AG04450 (cell line): ENCODE measurements around the gene B3GAT3. TPM values are rescaled to one million over a fixed set of nuclear protein-coding genes. Genes with fewer than 3 reads are reported as not detected.

Source experiments
- CTCF ChIA-PET: fragments of 300-600, 350-600 bp; formaldehyde crosslinking; extraction: SDS; loops from one replicate; lab custom pipeline; 2022; ENCODE audit warnings: antibody characterized with exemption, inconsistent platforms; lab: Charles Lee
- POLR2A ChIA-PET: fragments of 350-600 bp; formaldehyde crosslinking; extraction: SDS; loops from one replicate; lab custom pipeline; 2021; ENCODE audit warnings: antibody characterized with exemption, inconsistent platforms; lab: Yijun Ruan, JAX
- DNase-seq: peaks from one replicate; pipeline ENCODE4 v3.0.0-alpha.2; 2011; ENCODE audit warnings: low read depth, low spot score
- H3K27ac ChIP-seq: one replicate; pipeline ENCODE4 v1.5.1; 2012; ENCODE audit warnings: low read depth, low read length, control low read depth
- H3K27me3 ChIP-seq: one replicate; pipeline ENCODE4 v1.6.0; 2012; ENCODE audit warnings: low read length; ENCODE audit not compliant: control insufficient read depth, insufficient read depth
- H3K4me3 ChIP-seq: 2 replicates; pipeline ENCODE4 v1.5.1; 2011; ENCODE audit warnings: mild to moderate bottlenecking, low read depth, low read length, control low read depth
- H3K9me3 ChIP-seq: 2 replicates; pipeline ENCODE4 v1.5.1; 2012; ENCODE audit warnings: low read length; ENCODE audit not compliant: control insufficient read depth, insufficient read depth
- CTCF ChIP-seq: IDR thresholded peaks from 2 replicates; pipeline ENCODE4 v1.5.1; 2011; ENCODE audit warnings: low read depth, low read length, control low read depth, inconsistent platforms
- polyA minus RNA-seq: library from RNA; depleted of rRNA, polyadenylated mRNA; stranded (reverse); fragments of >200 nt; gene quantifications from 2 replicates; pipeline ENCODE4 v1.2.3, GENCODE V29; 2011; rRNA and poly(A)+ RNA removed
- polyA plus RNA-seq: library from polyadenylated mRNA; depleted of rRNA; stranded (reverse); fragments of >200 nt; gene quantifications from 2 replicates; pipeline ENCODE4 v1.2.3, GENCODE V29; 2011; rRNA removed

Gene B3GAT3
- polyA plus RNA-seq (14.5 and 20.2 TPM in 2 replicates), polyA minus RNA-seq (5.3 and 7.4 TPM in 2 replicates)

GRCh38 chr11:62621567-62622470 is at the start of gene B3GAT3:
Gene B3GAT3, minus strand, starts transcription at chr11:62621986. Its CDS starts 39 bp downstream, at chr11:62621947.
- peak; percentile 13; the same call in 1 of the 2 replicates for TF ChIP-seq CTCF
- H3K4me3 ChIP-seq, result peak within 1 kb of the TSS; percentile 86
- H3K27me3 ChIP-seq, result no peaks in the 10 kb centered on the region
- H3K27ac ChIP-seq, result peak within 1 kb of the TSS; percentile 97
- peak; percentile 96 for DNase-seq
- CTCF ChIA-PET, result interaction anchor here (0.6 to 1.8 kb wide), 7 partner anchors 10 to 227 kb away, joined by 3 to 8 read pairs (median 6); no protein-coding TSS in a partner anchor
- POLR2A ChIA-PET, result interaction anchor here (0.6 to 2.9 kb wide), 22 partner anchors 9 to 227 kb away, joined by 3 to 23 read pairs (median 5); partner anchors contain the start of genes AHNAK, C11orf98, CSKMT and EEF1G
- no peaks in the 10 kb centered on the region for H3K9me3 ChIP-seq

- TF ChIP-seq CTCF, result no peak
- Histone ChIP-seq H3K27ac (peak overlapping the region; percentile 81), H3K27me3 (no peaks in the 10 kb centered on the region), H3K4me3 (peak overlapping the region; percentile 84), H3K9me3 (no peaks in the 10 kb centered on the region; the same call in 1 of the 2 replicates)
- CTCF ChIA-PET, result interaction anchor here (1.5 to 2.1 kb wide), 2 partner anchors 9 to 277 kb away, joined by 3 to 13 read pairs; no protein-coding TSS in a partner anchor
- DNase-seq, result no peak
- POLR2A ChIA-PET, result interaction anchor here (0.6 to 2.2 kb wide), 17 partner anchors 10 to 170 kb away, joined by 3 to 17 read pairs (median 5); partner anchors contain the start of genes B3GAT3, EEF1G, HNRNPUL2 and INTS5
Measured at GRCh38 chr11:62671236-62671607, 49.4 kb upstream of the B3GAT3 start.

- no peaks in the 10 kb centered on the region for H3K27me3 ChIP-seq
- TF ChIP-seq CTCF, result no peak
- H3K27ac ChIP-seq, result peak overlapping the region; percentile 39
- POLR2A ChIA-PET, result interaction anchor here (0.7 to 1.8 kb wide), 5 partner anchors 10 to 1040 kb away, joined by 4 to 7 read pairs (median 5); partner anchors contain the start of genes EEF1G, GANAB, UBXN1 and ZBTB3
- no peak overlapping the region for H3K4me3 ChIP-seq
- CTCF ChIA-PET, result interaction anchor here (0.6 to 1.5 kb wide), 3 partner anchors 12 to 275 kb away, joined by 3 to 5 read pairs (median 3); no protein-coding TSS in a partner anchor
- no peak for DNase-seq
- peaks cover 3% of the 10 kb centered on the region; the same call in 1 of the 2 replicates for H3K9me3 ChIP-seq
Measured at GRCh38 chr11:62669420-62670161, 47.8 kb upstream of the B3GAT3 start.

GRCh38 chr11:62667460-62667859 is 45.7 kb upstream of the B3GAT3 start:
- peaks cover 4% of the 10 kb centered on the region; the same call in 1 of the 2 replicates for H3K9me3 ChIP-seq
- no peaks in the 10 kb centered on the region for H3K27me3 ChIP-seq
- ChIA-PET CTCF (interaction anchor here (1.2 to 2.3 kb wide), 3 partner anchors 13 to 75 kb away, joined by 3 to 11 read pairs (median 5); no protein-coding TSS in a partner anchor), POLR2A (interaction anchor here (0.6 to 4.2 kb wide), 9 partner anchors 12 to 174 kb away, joined by 3 to 150 read pairs (median 3); partner anchors contain the start of genes B3GAT3, HNRNPUL2, INTS5 and LRRN4CL)
- H3K27ac ChIP-seq, result no peak overlapping the region
- H3K4me3 ChIP-seq, result no peak overlapping the region
- no peak for DNase-seq
- TF ChIP-seq CTCF, result no peak
